Stimulated activated CD4-positive, alpha-beta T cell treated with anti-CD3 and anti-CD28 coated beads, Interleukin-2, amount 100 ng/mL, for 4 hours (primary cell): ENCODE data around the gene TMEM45A.
"Not testable (repeated sequence)": the region's sequence is repeated elsewhere in the genome, so short reads cannot be mapped to it uniquely, and the experiment has no call there.

Source experiments
- DNase-seq: peaks from one replicate; pipeline ENCODE4 v3.0.0-alpha.2; 2020; ENCODE audit warnings: low read depth

TMEM45A gene

GRCh38 chr3:100536093-100536492 lies 43.7 kb downstream of the TMEM45A start:
- DNase-seq, result no peak

GRCh38 chr3:100537646-100538338 lies 45.4 kb downstream of the TMEM45A start:
- no peak for DNase-seq

DNA sequence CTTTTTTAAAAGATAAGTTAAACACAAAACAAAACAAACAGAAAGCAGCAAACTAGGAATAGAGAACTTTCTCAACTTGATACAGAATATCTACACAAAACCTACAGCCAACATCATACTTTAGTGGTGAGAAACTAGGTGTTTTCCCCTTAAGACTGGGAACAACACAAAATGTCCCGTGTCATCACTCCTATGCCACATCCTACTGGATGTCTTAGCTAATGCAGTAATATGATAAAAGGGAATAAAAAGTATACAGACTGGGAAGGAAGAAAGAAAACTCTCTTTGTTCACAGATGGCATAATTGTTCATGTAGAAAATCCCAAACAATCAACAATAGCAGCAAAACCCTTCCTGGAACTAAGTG lies 45.9 kb downstream of the TMEM45A start:
- DNase-seq, result no peak

- DNase-seq, result no peak
These were observed 48.4 kb downstream of the TMEM45A start for GRCh38 chr3:100540791-100541334.

GRCh38 chr3:100541428-100541827 lies 49.0 kb downstream of the TMEM45A start:
- DNase-seq, result not testable (repeated sequence)

DNA sequence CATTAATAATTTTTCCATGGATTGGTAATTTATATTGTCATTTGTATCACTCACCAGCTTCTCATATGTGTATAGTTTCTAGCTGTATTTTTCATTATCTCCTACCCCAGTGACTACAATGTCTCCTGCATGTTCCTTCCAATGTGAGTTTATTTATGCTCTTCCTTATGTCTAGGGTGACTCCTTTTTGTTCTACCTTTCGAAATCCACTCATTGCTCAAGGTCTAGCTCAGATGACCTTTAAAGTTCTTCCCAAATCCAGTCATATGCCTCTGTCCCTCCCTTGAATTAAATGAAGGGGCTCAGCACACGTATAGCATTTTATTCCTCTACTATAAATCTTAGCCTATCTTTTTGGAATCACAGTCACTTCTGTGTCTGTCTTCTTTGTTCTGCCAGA lies 53.0 kb downstream of the TMEM45A start:
- no peak for DNase-seq

GRCh38 chr3:100546020-100546744 lies 53.8 kb downstream of the TMEM45A start:
- DNase-seq, result no peak

DNA sequence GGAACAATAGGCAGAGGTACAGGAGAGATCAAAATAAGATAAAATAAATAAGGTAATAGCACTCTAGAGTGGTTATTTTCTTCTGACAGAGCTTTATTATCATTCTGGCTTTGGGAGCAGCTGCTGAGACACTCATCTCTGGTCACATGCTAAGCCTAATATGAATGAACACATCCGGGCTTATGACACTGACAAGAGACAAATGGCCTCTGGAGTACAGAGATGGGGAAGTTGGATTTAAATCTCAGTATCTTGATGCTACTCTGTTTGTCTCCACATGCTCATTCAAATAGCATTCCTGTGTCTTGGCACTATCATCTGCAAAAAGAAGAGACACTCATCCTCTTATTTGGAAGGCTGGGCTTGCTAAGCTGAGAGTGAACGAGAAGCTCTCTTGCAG lies 55.6 kb downstream of the TMEM45A start:
- no peak for DNase-seq

DNA sequence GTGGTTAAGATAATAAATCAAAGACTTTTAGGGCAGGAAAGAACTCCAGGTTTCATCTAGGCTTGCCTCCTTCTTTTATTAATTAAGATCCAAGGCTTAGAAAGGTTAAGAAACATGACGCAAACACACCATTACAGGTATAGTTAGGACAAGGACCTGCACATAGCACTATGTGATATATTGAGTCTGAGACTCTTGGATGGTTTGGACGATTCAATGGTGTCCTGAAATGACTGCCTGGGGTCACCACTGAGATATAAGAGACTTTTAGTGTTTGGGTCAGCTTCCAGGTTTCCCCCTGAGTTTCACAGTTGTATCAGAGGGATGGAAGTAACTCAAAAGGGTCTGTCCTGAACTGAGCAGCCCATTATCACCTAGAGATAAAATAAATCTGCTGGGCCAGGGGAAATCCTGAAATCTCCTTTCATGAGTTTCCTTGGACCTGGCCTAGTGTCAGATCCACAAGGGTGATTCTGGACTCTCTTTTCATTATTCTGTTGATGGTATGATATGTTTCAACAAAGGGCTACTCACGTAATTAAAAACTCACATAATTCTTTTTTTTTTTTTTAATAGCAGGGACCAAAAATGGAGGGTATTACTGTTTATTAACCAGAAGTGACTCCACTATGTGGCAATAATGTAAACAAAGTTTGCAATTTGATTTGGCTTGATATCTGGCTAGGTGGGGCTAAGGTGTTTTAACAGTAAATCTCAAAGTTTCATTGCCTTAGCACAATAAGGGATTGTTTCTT lies 61.4 kb downstream of the TMEM45A start:
- DNase-seq, result no peak

GRCh38 chr3:100554373-100554676 lies 61.9 kb downstream of the TMEM45A start:
- DNase-seq, result no peak

- no peak for DNase-seq
These were observed 64.4 kb downstream of the TMEM45A start for GRCh38 chr3:100556673-100557310.

DNA sequence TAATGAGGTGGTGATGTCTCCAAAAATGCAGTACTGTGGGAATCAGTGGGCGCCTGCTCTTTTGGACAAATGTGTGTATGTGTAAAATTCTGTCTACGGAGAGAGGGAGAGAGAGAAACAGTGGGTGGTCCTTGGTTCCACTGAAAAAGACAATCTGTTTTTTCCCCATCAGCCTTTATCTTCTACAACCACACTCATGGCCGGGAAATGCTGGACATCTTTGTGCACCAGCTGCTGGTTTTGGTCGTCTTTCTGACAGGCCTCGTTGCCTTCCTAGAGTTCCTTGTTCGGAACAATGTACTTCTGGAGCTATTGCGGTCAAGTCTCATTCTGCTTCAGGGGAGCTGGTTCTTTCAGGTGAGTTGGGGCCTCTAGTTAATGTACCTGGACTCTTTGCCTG lies 65.8 kb downstream of the TMEM45A start:
- no peak for DNase-seq

GRCh38 chr3:100560426-100560825 lies 68.0 kb downstream of the TMEM45A start:
- DNase-seq, result no peak

- no peak for DNase-seq
These were observed 69.2 kb downstream of the TMEM45A start for GRCh38 chr3:100561459-100562158.

- no peak for DNase-seq
These were observed 69.9 kb downstream of the TMEM45A start for GRCh38 chr3:100562224-100562857.

GRCh38 chr3:100563228-100563627 lies 70.8 kb downstream of the TMEM45A start:
- DNase-seq, result no peak

DNA sequence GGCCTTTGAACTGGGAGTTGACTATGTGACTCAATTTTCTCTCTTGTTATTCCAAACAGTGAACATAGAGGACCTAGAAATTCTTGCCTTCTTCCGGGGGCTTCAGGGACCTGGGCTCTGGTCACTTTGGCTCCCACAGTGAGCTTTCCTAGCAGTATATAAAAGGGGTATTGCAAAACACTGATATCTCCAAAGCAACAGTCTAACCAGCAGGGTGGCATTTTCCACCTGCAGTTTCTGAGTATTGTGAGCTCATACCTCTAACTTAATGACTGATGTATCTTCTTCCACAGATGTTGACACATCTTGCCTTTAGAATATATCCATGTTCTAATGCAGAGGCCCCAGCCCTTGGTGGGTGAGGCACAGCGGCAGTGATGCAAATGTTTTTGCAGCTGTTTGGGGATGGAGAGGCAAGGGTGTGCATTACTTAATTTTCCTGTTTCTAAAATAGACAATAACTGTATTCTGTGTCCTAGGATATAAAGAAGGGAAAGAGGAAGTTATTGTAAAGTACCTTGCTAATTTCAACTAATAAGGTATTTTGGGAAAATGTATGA lies 71.3 kb downstream of the TMEM45A start:
- no peak for DNase-seq

DNA sequence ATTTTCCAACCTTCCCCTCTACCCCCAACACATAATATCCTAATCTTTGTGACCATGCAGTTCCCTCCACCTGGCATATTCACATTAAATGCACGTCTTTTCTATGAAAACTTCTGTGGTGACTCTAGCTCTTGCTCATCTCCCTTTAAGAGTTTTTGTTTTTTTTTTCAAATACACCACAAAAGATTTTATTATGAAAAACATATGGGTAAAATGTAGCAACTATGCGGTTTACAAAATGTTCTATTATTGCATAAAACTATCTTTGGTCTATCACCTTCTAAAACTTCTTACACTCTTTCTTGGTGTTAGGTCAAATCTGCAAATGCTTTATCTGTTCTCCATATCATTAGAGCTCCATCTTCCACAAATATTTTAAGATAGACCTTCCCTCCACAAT lies 78.4 kb downstream of the TMEM45A start:
- DNase-seq, result no peak

DNA sequence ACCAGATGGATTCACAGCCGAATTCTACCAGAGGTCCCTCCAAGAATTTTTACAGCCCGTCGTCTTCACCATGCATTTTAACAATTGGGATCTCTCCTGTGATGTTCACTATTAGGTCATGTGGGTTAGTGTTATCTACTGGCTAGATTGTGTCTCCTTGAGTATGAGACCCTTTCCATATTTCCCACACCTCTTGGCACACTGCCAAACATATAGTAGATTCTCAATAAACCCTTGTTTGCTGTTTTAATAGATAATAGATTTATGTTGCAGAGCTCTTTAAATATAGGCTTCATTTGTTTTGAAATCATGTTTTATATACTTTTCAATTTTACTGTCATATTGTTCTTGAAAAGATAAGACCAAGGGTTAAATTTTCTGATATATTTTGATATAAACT lies 82.1 kb downstream of the TMEM45A start:
- no peak for DNase-seq

DNA sequence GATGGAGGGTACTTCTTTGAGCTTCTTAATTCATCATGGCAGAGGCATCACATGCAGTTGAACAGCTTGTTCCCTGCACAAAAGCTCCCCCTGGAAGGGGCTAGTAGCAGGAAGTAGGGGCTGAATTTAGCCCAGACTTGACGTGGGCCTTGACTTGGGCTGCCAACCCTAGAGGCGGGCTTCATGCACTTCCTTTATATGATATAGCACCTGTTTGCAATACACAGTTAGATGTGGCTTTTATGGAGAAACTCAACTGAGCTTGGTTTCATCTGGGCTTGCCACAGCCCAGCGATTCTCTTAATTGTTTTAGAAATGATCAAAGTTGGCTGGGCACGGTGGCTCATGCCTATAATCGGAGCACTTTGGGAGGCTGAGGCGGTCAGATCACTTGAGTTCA lies 83.3 kb downstream of the TMEM45A start:
- no peak for DNase-seq

GRCh38 chr3:100577382-100578008 lies 85.1 kb downstream of the TMEM45A start:
- no peak for DNase-seq
